Common myeloid progenitor, CD34-positive (primary cell): ENCODE results near the gene IL25.

ENCODE experiments used
- CTCF ChIA-PET: fragments of 350-600 bp; sonication (Branson Sonifier 250); formaldehyde crosslinking; loops from one replicate; lab custom pipeline; 2021; ENCODE audit warnings: antibody characterized with exemption; lab: Charles Lee
- POLR2A ChIA-PET: fragments of 350-600 bp; sonication (Branson Sonifier 250); formaldehyde crosslinking; loops from one replicate; lab custom pipeline; 2021; ENCODE audit warnings: antibody characterized with exemption; lab: Charles Lee
- DNase-seq, 3 donors: peaks; one replicate each; pipeline versions ENCODE4 v3.0.0 to v3.0.0-alpha.2; 2013
- H3K27ac ChIP-seq, 2 experiments: 1 replicate in 1 of 2; 2 replicates in 1 of 2; pipeline ENCODE4 v1.7.0; 2013; ENCODE audit warnings: inconsistent platforms in 2 of 2, low read length in 2 of 2, mild to moderate bottlenecking in 2 of 2, low read depth in 1 of 2, moderate library complexity in 1 of 2; ENCODE audit not compliant: severe bottlenecking in 2 of 2, insufficient read depth in 1 of 2, poor library complexity in 1 of 2
- H3K27me3 ChIP-seq, 5 experiments: replicated peaks in 2 of 5; 1 replicate in 3 of 5; 2 replicates in 2 of 5; pipeline versions ENCODE4 v1.6.1 to v1.7.0; 2013; ENCODE audit warnings: low read length in 4 of 5, mild to moderate bottlenecking in 2 of 5, moderate library complexity in 2 of 5, inconsistent platforms in 1 of 5; ENCODE audit not compliant: insufficient read depth in 5 of 5, control insufficient read depth in 4 of 5
- H3K36me3 ChIP-seq, 4 experiments: 1 replicate in 2 of 4; 2 replicates in 2 of 4; pipeline versions ENCODE4 v1.6.1 to v1.7.0; 2013; ENCODE audit warnings: low read length in 3 of 4, control low read depth in 1 of 4, mild to moderate bottlenecking in 1 of 4; ENCODE audit not compliant: control insufficient read depth in 4 of 4, insufficient read depth in 4 of 4
- H3K4me1 ChIP-seq, 4 experiments: 1 replicate in 3 of 4; 2 replicates in 1 of 4; pipeline versions ENCODE4 v1.6.1 to v1.7.1; 2013; ENCODE audit warnings: low read length in 3 of 4, mild to moderate bottlenecking in 3 of 4, control low read depth in 1 of 4, inconsistent platforms in 1 of 4, moderate library complexity in 1 of 4; ENCODE audit not compliant: control insufficient read depth in 4 of 4, insufficient read depth in 4 of 4; ENCODE audit errors: control extremely low read depth in 1 of 4
- H3K4me3 ChIP-seq, 7 experiments: 1 replicate in 4 of 7; 2 replicates in 3 of 7; pipeline versions ENCODE4 v1.5.1 to v1.7.0; 2013; ENCODE audit warnings: mild to moderate bottlenecking in 7 of 7, low read length in 6 of 7, moderate library complexity in 6 of 7, inconsistent platforms in 2 of 7, low read depth in 2 of 7, control low read depth in 1 of 7; ENCODE audit not compliant: insufficient read depth in 4 of 7, control insufficient read depth in 1 of 7; ENCODE audit errors: extremely low read depth in 1 of 7
- H3K9me3 ChIP-seq, 5 experiments: 1 replicate in 4 of 5; 2 replicates in 1 of 5; pipeline versions ENCODE4 v1.6.1 to v1.7.1; 2013; ENCODE audit warnings: low read length in 4 of 5, mild to moderate bottlenecking in 2 of 5, inconsistent platforms in 1 of 5, low read depth in 1 of 5, moderate library complexity in 1 of 5; ENCODE audit not compliant: control insufficient read depth in 4 of 5, insufficient read depth in 2 of 5; ENCODE audit errors: control extremely low read depth in 1 of 5
- WGBS: methylation state at CpG from one replicate; pipeline ENCODE4 v1.1.5; 2013; ENCODE audit not compliant: insufficient coverage; 5-methylcytosine and 5-hydroxymethylcytosine counted together

The IL25 gene

GRCh38 chr14:23347406-23348296, 25.0 kb upstream of the IL25 start:
- ChIA-PET CTCF (interaction anchor here (1.3 to 3.3 kb wide), 6 partner anchors 10 to 212 kb away, joined by 3 to 28 read pairs (median 4); no protein-coding TSS in a partner anchor), POLR2A (no interaction called here)
- 98% methylated on average over 13 of the region's 19 CpGs for WGBS
- Histone ChIP-seq H3K4me1 (peaks cover 0 to 10% (median 10%) of the 10 kb centered on the region in 4 experiments), H3K36me3 (no peaks in the 10 kb centered on the region), H3K27me3 (peaks cover 0 to 19% (median 0%) of the 10 kb centered on the region in 5 experiments), H3K27ac (no peak overlapping the region), H3K4me3 (no peak overlapping the region), H3K9me3 (no peaks in the 10 kb centered on the region)
- DNase-seq: no peak

GRCh38 chr14:23348297-23348655, 24.3 kb upstream of the IL25 start:
- POLR2A ChIA-PET: no interaction called here

GRCh38 chr14:23349156-23349845, 23.3 kb upstream of the IL25 start:
- Histone ChIP-seq H3K4me1 (peaks cover 0 to 16% (median 11%) of the 10 kb centered on the region in 4 experiments), H3K9me3 (no peaks in the 10 kb centered on the region), H3K36me3 (no peaks in the 10 kb centered on the region), H3K4me3 (no peak overlapping the region), H3K27ac (no peak overlapping the region), H3K27me3 (peaks cover 0 to 34% (median 6%) of the 10 kb centered on the region in 5 experiments)
- ChIA-PET POLR2A (interaction anchor here (0.6 kb wide), 1 partner anchor 14 kb away, joined by 3 read pairs; no protein-coding TSS in a partner anchor), CTCF (interaction anchor here (0.7 to 1.0 kb wide), 3 partner anchors 18 to 31 kb away, joined by 3 to 5 read pairs (median 3); no protein-coding TSS in a partner anchor)
- 96% methylated on average over 4 of the region's 8 CpGs for WGBS
- no peak for DNase-seq

More at GRCh38 chr14:23348297-23348655, 24.3 kb upstream of the IL25 start:
- 100% methylated on average over 2 of the region's 6 CpGs for WGBS
- H3K27ac ChIP-seq: no peak overlapping the region
- no peak overlapping the region for H3K4me3 ChIP-seq
- no peaks in the 10 kb centered on the region for H3K36me3 ChIP-seq
- no peak for DNase-seq
- no peaks in the 10 kb centered on the region for H3K9me3 ChIP-seq
- H3K27me3 ChIP-seq: peaks cover 0 to 24% (median 2%) of the 10 kb centered on the region in 5 experiments
- peaks cover 0 to 16% (median 11%) of the 10 kb centered on the region in 4 experiments for H3K4me1 ChIP-seq
- CTCF ChIA-PET: interaction anchor here (1.0 to 1.5 kb wide), 3 partner anchors 11 to 32 kb away, joined by 4 to 5 read pairs (median 5); no protein-coding TSS in a partner anchor

- CTCF ChIA-PET: interaction anchor here (0.5 to 3.0 kb wide), 4 partner anchors 18 to 753 kb away, joined by 3 to 27 read pairs (median 8); no protein-coding TSS in a partner anchor
- no peaks in the 10 kb centered on the region for H3K36me3 ChIP-seq
- H3K27me3 ChIP-seq: peaks cover 0 to 45% (median 14%) of the 10 kb centered on the region in 5 experiments
- H3K9me3 ChIP-seq: no peaks in the 10 kb centered on the region
- WGBS: 13% methylated on average over 47 of the region's 61 CpGs
- peaks cover 0 to 16% (median 11%) of the 10 kb centered on the region in 4 experiments for H3K4me1 ChIP-seq
- POLR2A ChIA-PET: interaction anchor here (0.5 to 1.4 kb wide), 4 partner anchors 10 to 1883 kb away, joined by 3 read pairs; partner anchors contain the start of genes NGDN and PABPN1
- no peak for DNase-seq
- H3K4me3 ChIP-seq: peak overlapping the region; percentile 45 to 85 (median 60)
- no peak overlapping the region for H3K27ac ChIP-seq
These were observed 20.7 kb upstream of the IL25 start for GRCh38 chr14:23351681-23352505.

DNA sequence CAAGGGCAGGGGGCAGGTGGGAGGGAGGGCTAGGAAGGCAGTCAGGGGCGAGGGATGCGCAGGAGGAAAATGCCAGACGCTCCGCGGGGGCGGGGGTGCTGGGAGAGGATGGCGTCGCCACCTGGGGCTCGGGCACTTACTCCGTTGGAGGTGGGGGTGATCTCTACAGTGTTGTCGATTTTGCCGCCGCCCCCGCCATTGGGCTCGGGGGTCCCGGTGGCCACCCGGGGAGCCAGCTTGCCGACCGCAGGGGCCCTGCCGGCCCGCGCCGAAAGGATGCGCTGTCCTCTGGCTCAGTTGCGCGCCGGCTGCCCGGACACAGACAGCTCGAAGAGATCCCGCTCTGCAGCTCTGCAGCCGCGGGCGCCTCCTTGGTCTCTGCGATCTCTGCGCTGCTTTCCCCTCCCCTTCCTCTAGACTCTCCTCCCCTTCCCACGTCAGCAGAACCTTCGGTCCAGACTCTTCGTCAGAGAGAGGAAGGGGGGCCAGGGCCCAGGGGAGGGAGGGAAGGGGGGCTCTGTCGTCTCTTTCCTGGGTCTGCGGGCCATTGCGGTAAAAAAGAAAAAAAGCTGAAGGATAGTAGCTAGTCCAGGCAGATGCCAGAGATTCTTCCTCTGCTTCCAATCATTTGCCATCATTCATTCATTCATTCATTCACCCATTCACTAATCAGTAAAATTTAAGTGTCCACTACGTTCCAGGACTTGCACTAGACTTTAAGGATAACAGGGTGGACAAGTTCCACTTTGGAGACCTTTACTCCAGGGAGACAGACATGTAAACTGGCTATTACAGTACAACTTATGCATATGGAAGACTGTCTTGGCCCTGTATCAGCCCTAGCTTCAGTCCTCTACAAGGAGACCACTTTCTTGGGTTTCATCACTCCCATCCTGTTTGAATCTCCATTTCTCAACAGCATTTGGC, 19.8 kb upstream of the IL25 start, which contains the start of gene SLC22A17:
Gene SLC22A17, minus strand, starts transcription at position 382 of the 927 bp plus-strand sequence.
- peaks cover 0 to 47% (median 14%) of the 10 kb centered on the region in 5 experiments for H3K27me3 ChIP-seq
- H3K27ac ChIP-seq: no peak within 1 kb of the TSS
- peak within 1 kb of the TSS; percentile 45 to 85 (median 60) for H3K4me3 ChIP-seq
- WGBS: 1% methylated on average over 36 of the region's 42 CpGs
- H3K9me3 ChIP-seq: no peaks in the 10 kb centered on the region
- H3K36me3 ChIP-seq: no peaks in the 10 kb centered on the region
- DNase-seq: peak; percentile 79 to 86 (median 83)
- ChIA-PET POLR2A (interaction anchor here (0.5 to 1.4 kb wide), 3 partner anchors 11 to 117 kb away, joined by 3 read pairs; partner anchors contain the start of genes NGDN and PABPN1), CTCF (interaction anchor here (0.7 to 3.0 kb wide), 7 partner anchors 17 to 123 kb away, joined by 3 to 27 read pairs (median 5); partner anchors contain the start of gene CMTM5)
- peaks cover 0 to 16% (median 11%) of the 10 kb centered on the region in 4 experiments for H3K4me1 ChIP-seq
